ENCODE results near the gene NOL4L. TPM values are rescaled to one million over a fixed set of nuclear protein-coding genes. Genes with fewer than 3 reads are reported as not detected.

Gene NOL4L
- total and polyA plus RNA-seq, 2 experiments from 2014 or later = 35.6 to 42.9 TPM

GRCh38 chr20:32553618-32554017, 31.5 kb downstream of the NOL4L start:
- Histone ChIP-seq H3K4me3 (no peak overlapping the region), H3K4me2 (no peak overlapping the region), H4K20me1 (ENCODE audit: insufficient read depth, poor library complexity, severe bottlenecking) (no peaks in the 10 kb centered on the region), H3K27ac (no peak overlapping the region), H3K79me2 (peaks cover 46% of the 10 kb centered on the region), H3K9me3 (ENCODE audit: low read depth) (no peaks in the 10 kb centered on the region), H3K9me2 (replicated peaks; ENCODE audit: insufficient read depth) (no peaks in the 10 kb centered on the region), H3K27me3 (no peaks in the 10 kb centered on the region), H2AFZ (no peak overlapping the region), H3K36me3 (replicated peaks; ENCODE audit: insufficient read depth, low read depth) (no peaks in the 10 kb centered on the region), H3K4me1 (ENCODE audit: insufficient read depth) (no peaks in the 10 kb centered on the region)
- 88% methylated on average over 4 of the region's 4 CpGs for WGBS (ENCODE audit: low lambda C conversion rate, missing lambda C conversion rate)
- TF ChIP-seq EZH2 (IDR thresholded peaks at IDR 0.05; ENCODE audit: borderline replicate concordance) (no peak), CTCF (IDR thresholded peaks at IDR 0.05; ENCODE audit: poor library complexity) (no peak), EZH2phosphoT487 (IDR thresholded peaks at IDR 0.05; ENCODE audit: low read depth, severe bottlenecking, unreplicated experiment) (no peak)
- no peak for DNase-seq (ENCODE audit: low spot score)

- Histone ChIP-seq H3K9me3 (ENCODE audit: low read depth) (no peaks in the 10 kb centered on the region), H3K27ac (no peak overlapping the region), H3K9me2 (replicated peaks; ENCODE audit: insufficient read depth) (no peaks in the 10 kb centered on the region), H3K4me2 (no peak overlapping the region), H3K27me3 (no peaks in the 10 kb centered on the region), H3K4me1 (ENCODE audit: insufficient read depth) (no peaks in the 10 kb centered on the region), H3K36me3 (replicated peaks; ENCODE audit: insufficient read depth, low read depth) (no peaks in the 10 kb centered on the region), H4K20me1 (ENCODE audit: insufficient read depth, poor library complexity, severe bottlenecking) (no peaks in the 10 kb centered on the region), H2AFZ (no peak overlapping the region), H3K4me3 (no peak overlapping the region), H3K79me2 (peaks cover 38% of the 10 kb centered on the region)
- WGBS (ENCODE audit: low lambda C conversion rate, missing lambda C conversion rate) = 95% methylated on average over 2 of the region's 2 CpGs
- no peak for DNase-seq (ENCODE audit: low spot score)
- no peak for TF ChIP-seq EZH2 (IDR thresholded peaks at IDR 0.05; ENCODE audit: borderline replicate concordance)
- no peak for TF ChIP-seq EZH2phosphoT487 (IDR thresholded peaks at IDR 0.05; ENCODE audit: low read depth, severe bottlenecking, unreplicated experiment)
- TF ChIP-seq CTCF (IDR thresholded peaks at IDR 0.05; ENCODE audit: poor library complexity) = no peak
These were observed 33.4 kb downstream of the NOL4L start for GRCh38 chr20:32551693-32552092.

- no peak for DNase-seq (ENCODE audit: low spot score)
- Histone ChIP-seq H3K9me3 (ENCODE audit: low read depth) (no peaks in the 10 kb centered on the region), H3K4me1 (ENCODE audit: insufficient read depth) (peaks cover 12% of the 10 kb centered on the region), H3K79me2 (peaks cover 26% of the 10 kb centered on the region), H4K20me1 (ENCODE audit: insufficient read depth, poor library complexity, severe bottlenecking) (no peaks in the 10 kb centered on the region), H3K4me2 (no peak overlapping the region), H3K27me3 (no peaks in the 10 kb centered on the region), H2AFZ (no peak overlapping the region), H3K4me3 (no peak overlapping the region), H3K27ac (no peak overlapping the region), H3K36me3 (replicated peaks; ENCODE audit: insufficient read depth, low read depth) (no peaks in the 10 kb centered on the region), H3K9me2 (replicated peaks; ENCODE audit: insufficient read depth) (no peaks in the 10 kb centered on the region)
- TF ChIP-seq EZH2 (IDR thresholded peaks at IDR 0.05; ENCODE audit: borderline replicate concordance) = no peak
- no peak for TF ChIP-seq EZH2phosphoT487 (IDR thresholded peaks at IDR 0.05; ENCODE audit: low read depth, severe bottlenecking, unreplicated experiment)
- no peak for TF ChIP-seq CTCF (IDR thresholded peaks at IDR 0.05; ENCODE audit: poor library complexity)
- WGBS (ENCODE audit: low lambda C conversion rate, missing lambda C conversion rate) = 81% methylated on average over 2 of the region's 2 CpGs
These were observed 35.3 kb downstream of the NOL4L start for GRCh38 chr20:32549842-32550241.

- Histone ChIP-seq H3K27me3 (no peaks in the 10 kb centered on the region), H3K36me3 (replicated peaks; ENCODE audit: insufficient read depth, low read depth) (no peaks in the 10 kb centered on the region), H3K27ac (no peak overlapping the region), H3K9me2 (replicated peaks; ENCODE audit: insufficient read depth) (no peaks in the 10 kb centered on the region), H3K79me2 (peaks cover 23% of the 10 kb centered on the region), H3K9me3 (ENCODE audit: low read depth) (no peaks in the 10 kb centered on the region), H3K4me3 (no peak overlapping the region), H2AFZ (no peak overlapping the region), H3K4me1 (ENCODE audit: insufficient read depth) (peaks cover 15% of the 10 kb centered on the region), H3K4me2 (no peak overlapping the region), H4K20me1 (ENCODE audit: insufficient read depth, poor library complexity, severe bottlenecking) (no peaks in the 10 kb centered on the region)
- no peak for TF ChIP-seq EZH2 (IDR thresholded peaks at IDR 0.05; ENCODE audit: borderline replicate concordance)
- no peak for TF ChIP-seq CTCF (IDR thresholded peaks at IDR 0.05; ENCODE audit: poor library complexity)
- no peak for TF ChIP-seq EZH2phosphoT487 (IDR thresholded peaks at IDR 0.05; ENCODE audit: low read depth, severe bottlenecking, unreplicated experiment)
- 83% methylated on average over 1 of the region's 1 CpG for WGBS (ENCODE audit: low lambda C conversion rate, missing lambda C conversion rate)
- DNase-seq (ENCODE audit: low spot score) = no peak
These were observed 37.4 kb downstream of the NOL4L start for GRCh38 chr20:32547753-32548034.
